ENCODE data around the gene VRK1.
A peak's percentile ranks its signal among the peaks of the same experiment; 100 is the strongest.
"Not testable (repeated sequence)": the region's sequence is repeated elsewhere in the genome, so short reads cannot be mapped to it uniquely, and the experiment has no call there.

The VRK1 gene, protein sequence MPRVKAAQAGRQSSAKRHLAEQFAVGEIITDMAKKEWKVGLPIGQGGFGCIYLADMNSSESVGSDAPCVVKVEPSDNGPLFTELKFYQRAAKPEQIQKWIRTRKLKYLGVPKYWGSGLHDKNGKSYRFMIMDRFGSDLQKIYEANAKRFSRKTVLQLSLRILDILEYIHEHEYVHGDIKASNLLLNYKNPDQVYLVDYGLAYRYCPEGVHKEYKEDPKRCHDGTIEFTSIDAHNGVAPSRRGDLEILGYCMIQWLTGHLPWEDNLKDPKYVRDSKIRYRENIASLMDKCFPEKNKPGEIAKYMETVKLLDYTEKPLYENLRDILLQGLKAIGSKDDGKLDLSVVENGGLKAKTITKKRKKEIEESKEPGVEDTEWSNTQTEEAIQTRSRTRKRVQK

DNA sequence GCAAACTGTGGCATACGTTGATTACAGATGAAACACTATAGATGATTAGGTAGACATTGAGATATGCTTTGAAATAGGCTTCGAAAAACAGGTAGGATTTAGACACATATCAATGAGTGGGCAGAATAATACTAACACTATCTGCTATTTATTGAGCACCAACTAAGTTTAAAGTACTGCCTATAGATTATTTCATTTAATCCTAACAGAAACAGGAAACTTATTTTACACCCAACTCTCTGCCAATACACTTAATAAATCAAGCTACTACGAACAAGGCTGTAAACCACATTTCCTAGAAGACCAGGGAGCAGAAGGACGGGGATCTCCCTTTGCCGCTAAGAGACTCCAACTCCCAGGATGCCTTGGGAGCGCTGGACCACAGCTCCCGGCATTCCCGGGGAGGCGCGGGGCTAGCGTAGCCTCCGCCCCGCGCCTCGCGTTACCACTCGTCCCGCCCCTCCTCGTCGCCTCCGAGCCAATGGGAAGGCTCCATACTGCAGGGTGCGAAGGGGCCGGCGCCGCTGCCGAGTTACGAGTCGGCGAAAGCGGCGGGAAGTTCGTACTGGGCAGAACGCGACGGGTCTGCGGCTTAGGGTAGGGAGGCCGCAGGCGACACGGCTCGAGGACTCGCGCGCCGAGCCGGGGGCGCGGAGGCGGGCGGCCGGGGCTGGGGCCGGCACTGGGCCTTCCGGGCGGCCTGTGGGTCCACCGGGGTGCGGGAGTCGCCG, at the start of gene VRK1:
Gene VRK1, plus strand, starts transcription at position 532 of the 731 bp plus-strand sequence. CDS start 36,090 bp downstream, outside the sequence.
- peak; percentile 98 for DNase-seq

DNA sequence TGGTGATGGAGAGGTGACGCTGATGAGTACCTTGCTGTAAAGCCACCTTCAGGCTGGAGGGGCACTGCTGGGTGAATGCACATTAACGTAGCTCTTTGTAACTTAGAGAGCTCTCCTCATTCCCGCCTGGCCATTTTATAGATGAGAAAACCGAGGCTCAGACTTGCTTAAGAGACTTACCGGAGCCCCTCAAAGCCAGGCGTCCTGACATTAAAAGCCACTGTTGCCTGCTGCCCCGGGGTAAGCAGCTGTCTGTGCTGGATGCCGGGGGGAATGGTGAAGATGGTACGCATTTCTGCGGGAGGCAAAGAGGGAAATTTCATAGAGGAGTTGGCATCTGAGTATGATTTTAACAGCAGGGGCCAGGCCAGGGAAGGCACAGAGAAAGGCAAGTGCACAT, 49.6 kb upstream of the VRK1 start:
- no peak for DNase-seq

DNA sequence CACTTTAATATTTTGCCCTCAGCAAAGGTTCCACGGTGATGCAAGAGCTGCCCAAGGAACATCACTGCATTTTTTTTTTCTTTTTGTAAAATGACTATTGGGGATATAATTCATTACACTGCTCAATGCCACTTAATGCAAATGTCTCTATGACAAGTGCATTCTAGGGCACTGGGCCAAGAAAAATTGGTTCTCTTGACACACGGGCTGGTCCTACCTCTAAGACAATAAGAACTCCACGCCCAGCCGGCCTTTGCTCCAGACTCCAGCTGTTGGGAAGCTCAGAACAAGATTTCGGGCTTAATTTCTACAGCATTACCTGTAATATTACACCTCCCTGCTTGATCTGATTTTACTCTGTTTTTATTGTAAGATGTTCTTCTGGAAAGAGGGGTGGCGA, 48.8 kb upstream of the VRK1 start:
- DNase-seq, result no peak

DNA sequence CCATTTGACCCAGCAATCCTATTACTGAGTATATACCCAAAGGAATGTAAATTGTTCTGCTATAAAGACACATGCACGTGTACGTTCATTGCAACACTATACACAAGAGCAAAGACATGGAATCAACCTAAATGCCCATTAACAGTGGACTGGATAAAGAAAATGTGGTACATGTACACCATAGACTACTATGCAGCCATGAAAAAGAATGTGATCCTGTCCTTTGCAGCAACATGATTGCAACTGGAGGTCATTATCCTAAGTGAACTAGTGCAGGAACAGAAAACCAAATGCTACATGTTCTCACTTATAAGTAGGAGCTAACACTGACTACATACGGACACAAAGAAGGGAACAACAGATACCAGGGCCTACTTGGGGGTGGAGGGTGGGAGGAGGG, 45.7 kb upstream of the VRK1 start:
- DNase-seq, result no peak

DNA sequence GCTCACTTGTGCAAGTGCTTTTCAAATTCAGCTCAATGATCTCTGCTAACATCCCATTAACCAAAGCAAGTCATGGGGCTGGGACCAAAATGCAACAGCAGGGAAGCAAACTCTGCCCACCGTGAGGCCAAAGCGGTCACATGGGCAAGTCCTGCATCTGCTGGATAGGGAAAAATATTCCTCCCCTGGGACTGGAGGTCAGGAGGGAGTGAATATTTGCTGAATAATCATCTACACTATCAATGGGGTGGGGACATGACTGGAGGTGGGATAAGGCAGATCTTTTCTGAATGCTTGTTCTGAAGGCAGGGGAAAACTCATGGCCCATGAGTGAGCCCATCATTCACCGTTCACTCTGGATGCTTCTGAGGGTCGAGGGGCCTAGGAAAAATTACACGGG, 45.1 kb upstream of the VRK1 start:
- DNase-seq, result no peak

DNA sequence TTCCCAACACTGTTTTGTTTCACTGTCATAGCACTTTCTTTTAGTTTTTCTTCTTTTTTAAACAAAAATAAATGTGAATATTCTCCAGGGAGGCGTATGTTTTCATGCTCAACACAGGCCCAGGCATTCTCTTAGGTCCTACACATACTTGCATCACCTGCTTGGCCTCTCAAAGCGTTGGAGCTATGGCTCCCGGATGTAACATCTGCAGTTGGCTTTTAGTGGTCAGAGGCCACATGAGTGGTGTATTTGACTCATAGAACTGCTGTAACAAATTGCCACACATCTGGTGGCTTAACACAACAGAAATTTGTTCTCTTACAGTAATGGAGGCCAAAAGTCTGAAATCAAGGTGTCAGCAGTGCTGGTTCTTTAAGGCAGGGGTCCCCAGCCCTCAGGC, 44.6 kb upstream of the VRK1 start:
- no peak for DNase-seq

DNA sequence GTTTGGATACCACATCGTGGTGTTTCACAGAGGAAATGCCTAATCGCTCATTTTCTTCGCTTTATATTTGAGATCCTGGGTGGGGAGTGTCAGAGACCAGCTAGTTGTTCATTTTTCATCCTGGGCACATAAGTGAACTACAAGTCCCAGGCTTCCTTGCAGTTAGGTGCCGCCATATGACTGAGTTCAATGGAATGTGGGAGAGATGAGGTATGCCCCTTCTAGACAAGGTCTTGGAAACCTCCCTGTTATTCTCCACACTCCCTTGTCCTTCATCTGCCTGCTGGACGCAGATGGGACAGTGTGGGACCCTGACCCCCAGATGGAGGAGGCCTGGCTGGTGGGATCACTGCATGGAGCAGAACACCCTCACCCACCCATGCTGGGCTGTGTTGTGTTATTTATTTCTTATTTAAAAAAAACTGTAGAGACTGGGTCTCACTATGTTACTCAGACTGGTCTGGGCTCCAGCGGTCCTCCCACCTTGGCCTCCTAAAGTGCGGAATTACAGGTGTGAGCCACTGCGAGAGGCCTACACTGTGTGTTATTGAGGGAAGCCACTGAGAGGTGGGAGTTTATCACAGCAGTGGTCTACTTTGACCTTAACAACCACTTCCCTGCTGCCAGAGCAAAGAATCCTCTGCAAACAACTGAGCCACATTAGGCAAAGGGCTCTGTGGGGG, 42.9 kb upstream of the VRK1 start:
- DNase-seq, result no peak

DNA sequence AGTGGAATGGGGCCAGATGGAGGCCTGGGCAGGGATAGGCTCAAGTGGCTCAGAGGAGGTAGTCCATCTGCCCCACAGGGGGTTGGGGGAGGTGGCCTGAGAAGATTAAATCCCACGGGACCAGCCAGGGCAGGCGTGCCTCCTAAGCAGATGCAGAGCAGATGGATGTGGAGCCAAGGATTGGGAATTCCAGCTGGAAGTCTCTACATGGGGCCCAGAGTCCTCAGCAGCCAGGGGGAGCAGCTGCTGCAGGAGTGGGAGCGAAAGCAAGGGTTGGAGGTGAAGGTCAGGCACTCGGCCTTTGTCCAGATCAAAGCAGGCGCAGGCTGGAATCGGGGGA, 42.4 kb upstream of the VRK1 start:
- DNase-seq, result no peak

DNA sequence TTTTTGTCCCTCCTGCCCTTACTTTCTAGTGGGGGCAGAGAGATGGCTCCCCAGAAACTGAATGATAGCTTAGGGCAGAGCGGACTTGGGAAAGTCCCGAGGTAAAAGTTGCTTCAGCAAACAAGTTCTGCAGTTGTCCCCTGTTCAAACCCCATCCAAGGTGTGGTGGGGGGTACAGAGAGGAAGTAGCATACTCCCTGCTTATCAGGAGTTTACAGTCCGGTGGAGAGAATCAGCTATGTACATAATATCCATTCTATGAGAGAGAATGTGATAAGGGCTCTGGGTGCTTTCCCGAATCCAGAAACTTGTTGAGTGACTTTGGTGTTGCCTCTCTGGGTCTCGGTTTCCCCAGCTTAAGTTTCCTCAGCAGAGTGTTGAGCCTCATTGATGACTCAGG, 40.4 kb upstream of the VRK1 start:
- no peak for DNase-seq

DNA sequence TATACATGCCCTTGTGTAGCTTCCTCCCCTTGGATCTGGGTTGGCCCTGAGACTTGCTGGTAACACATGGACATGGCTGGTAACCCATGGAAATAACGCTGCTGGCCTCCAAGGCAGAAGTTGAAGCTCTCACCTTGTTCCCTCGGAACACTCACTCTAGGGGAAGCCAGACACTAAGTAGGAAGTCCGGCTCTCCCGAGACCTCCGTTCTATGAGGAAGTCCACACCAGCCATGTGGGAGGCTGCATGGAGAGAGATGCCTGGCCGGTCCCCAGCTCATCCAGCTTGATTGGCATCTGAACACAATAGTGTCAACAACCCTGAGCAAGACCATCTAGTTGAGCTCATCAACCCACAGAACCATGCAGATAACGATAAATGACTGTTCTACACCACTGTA, 39.7 kb upstream of the VRK1 start:
- no peak for DNase-seq

DNA sequence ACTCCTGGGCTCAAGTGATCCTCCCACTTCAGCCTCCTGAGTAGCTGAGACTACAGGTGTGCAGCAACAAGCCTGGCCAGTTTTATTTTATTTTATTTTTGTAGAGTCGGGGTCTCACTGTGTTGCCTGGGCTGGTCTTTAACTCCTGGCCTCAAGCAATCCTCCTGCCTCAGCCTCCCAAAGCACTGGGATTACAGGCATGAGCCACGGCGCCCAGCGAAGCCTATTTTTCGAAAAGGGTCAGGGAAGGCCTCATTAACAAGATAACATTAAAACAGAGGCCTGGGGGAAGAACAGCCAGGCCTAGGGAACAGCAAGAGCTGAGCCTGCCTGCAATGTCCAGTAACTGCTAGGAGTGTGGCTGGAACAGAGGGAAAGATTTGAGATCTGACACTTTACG, 36.1 kb upstream of the VRK1 start:
- DNase-seq, result no peak

DNA sequence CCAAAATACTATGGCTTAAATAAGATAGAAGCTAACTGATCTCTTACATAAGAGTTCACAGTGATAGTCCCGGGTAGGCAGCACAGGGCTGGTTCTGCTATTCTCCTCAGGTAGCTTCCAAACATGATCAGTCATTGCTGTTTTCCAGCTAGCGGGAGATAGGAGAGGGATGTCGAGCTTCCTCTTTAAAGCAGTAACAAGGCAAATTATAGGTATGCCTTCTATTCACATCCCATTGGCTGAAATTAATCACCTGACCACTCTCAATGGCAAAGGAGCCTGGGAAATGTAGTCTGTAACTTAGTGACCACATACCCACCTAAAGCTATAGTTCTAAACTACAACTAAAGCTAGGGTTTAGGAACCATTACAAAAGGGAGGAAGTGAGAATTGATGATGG, 34.5 kb upstream of the VRK1 start:
- DNase-seq, result peak; percentile 41

DNA sequence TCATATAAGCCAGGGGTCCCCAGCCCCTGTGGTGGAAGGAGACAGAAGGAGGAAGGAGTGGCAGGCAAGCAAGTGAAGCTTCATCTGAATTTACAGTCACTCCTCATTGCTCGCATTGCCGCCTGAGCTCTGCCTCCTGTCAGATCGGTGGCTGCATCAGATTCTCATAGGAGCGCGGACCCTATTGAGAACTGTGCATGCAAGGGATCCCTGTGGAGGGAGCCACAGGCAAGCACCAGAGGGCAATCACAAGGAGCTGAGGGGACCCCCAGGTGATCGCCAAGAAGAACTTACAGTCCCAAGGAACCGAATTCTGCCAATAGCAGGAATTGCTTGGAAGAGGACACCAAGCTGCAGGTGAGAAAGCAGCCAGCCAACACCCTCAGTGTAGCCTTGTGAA, 33.2 kb upstream of the VRK1 start:
- no peak for DNase-seq

DNA sequence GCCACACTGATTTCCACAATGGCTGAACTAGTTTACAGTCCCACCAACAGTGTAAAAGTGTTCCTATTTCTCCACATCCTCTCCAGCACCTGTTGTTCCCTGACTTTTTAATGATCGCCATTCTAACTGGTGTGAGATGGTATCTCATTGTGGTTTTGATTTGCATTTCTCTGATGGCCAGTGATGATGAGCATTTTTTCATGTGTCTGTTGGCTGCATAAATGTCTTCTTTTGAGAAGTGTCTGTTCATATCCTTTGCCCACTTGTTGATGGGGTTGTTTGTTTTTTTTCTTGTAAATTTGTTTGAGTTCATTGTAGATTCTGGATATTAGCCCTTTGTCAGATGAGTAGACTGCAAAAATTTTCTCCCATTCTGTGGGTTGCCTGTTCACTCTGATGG, 32.0 kb upstream of the VRK1 start:
- DNase-seq, result not testable (repeated sequence)

DNA sequence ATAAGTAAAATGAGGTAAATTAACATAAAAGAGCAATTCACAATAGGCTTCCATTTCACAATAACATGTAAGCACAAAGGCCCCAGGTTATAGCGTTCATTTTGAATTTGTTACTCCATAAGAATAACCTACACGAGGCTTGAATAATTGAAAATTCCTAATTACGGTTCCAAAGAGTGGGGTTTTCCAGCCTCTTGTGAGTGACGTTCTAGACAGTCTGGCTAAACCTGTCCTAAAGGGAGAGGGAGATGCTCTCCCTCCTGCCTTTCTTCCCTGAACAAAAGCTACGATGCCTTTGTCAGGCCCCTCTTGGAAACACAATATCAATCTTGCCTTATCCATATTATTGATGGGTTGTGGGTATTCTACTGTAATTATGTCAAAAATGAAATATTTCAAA, 24.3 kb upstream of the VRK1 start:
- DNase-seq, result no peak

DNA sequence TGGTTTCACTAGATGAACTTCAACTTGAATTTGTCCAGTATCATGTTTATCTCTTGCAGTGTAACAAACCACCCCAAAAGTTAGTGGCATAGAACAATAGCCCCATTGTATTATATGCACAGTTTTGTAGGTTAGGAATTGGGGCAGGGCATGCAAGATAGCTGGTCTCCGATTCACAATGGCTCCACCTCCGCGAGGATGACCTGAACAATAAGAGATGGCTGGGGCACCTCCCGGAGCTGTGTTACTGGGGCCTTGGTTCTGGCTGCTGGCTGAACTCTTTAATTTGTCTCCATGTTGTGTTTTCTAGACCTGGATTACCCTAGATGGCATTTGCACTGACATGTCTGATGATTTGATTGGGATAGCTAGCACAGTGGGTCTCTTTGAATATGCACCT, 20.4 kb upstream of the VRK1 start:
- DNase-seq, result no peak

DNA sequence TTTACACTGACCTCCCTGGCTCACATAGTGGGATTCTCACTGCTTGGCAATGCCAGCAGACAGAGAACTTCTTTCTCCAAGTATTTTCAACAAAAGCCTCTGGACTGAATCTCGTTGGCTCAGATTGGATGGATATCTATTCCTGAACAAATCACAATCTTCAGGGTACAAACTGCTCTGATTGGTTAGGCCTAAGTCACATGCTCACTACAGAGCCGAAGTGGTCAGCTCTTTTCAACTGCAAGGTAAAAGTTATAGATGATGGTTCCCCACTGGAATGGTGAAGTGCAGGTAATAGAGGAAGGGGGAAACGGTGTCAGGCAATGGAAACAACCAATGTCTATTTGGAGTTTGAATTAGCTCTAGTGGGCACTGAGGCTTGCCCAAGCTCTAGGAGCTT, 16.7 kb upstream of the VRK1 start:
- no peak for DNase-seq

DNA sequence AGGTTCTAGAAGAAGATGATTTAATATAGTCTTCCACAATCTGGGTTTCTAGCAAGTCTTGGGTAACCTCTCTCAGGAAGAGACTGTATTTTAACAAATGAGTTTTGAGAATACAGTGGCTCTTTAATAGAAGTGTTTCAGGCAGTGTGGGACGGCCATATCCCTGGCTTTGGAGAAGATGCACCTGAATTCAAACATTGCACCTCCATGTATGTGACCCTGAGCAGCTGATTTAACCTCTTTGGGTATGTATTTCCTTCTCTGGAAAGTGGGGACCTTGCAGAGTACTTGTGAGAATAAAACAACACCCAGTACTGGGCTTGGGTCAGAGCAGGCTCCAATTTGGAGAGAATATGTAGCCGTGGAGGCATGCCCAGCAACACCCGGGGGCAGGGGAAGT, 15.8 kb upstream of the VRK1 start:
- DNase-seq, result no peak

DNA sequence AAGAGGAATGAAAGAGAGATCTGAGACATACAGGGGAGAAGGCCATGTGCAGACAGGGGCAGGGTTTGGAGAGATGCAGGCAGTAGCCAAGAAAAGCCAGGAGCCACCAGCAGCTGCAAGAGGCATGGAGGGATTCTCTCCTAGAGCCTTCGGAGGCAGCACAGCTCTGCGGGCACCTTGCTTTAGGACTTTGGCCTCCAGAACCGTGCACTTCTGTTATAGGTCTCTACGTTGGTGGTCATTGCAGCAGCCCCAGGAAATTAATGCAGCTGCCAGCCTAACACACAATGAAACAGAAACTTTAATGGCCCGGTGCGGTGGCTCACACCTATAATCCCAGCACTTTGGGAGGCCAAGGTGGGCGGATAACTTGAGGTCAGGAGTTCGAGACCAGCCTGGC, 14.7 kb upstream of the VRK1 start:
- no peak for DNase-seq

DNA sequence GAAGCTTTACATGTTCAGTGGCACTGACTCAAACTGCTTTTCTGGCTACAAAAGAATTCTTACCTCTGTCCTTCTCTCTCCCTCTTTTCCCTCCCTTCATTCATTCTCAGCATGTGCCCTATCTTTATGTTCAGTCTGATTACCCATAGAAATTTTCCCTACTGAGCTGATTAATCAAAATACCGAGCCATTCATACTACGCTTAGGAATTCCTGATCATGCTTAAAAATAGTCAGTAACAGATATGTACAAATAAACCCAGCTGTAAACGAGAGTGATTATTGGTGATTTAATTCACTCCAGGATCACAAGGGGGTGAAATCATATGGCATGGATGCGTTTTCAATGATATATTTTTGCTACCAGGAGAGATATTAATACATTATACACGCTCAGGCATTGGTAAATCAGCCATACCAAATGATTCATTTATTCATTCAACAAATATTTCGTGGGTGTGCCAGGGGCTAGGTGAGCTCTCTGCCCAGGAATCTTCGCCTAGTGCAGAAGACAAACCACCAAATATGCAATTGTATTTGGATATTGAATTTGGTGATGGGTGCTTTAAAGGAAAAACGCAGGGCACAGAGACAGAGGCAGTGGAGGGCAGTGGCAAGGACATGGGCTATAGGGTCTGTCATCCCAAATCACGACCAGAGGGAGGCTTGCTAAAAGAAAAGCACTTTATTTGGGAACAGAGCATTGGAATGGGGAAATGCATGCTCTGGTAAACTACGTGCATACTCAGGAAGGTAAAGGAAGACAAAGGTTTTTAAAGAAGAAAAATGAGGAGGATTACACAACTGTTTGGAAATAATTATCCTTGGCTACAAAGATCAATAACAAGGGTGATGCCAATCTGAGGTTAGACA, 13.9 kb upstream of the VRK1 start:
- DNase-seq, result no peak

DNA sequence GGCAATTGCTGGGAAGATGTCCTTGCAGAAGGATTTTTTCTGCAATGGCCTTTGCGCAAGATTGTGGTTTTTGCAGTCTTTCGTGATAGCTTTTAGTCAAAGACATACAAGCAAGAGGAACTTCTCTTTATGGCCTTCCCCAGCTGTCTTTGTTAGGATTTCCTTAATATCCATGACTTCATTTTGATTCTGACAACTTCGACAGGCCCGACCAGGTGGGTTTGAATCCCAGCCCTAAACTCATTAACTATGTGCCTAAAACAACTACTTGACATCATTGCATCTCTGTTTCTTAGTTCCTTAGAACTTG, 13.3 kb upstream of the VRK1 start:
- DNase-seq, result peak; percentile 90

DNA sequence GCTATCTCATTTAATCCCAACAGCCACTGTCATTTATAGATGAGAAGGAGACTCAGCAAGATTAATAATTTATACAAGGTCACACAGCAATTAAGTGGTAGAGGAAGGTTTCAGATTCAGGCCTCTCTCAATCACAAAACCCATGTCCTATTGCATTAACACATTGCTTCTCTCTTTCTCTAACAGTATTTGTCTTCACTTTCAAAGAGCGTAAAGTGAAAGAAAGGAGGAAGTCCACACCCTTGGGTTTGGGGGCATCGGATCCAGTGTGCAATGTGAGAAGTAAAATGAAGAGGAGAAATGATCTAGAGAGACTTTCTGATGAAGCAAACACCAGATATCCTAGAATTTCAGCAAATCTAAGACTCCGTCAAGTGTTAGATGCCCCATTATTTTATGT, 7.0 kb upstream of the VRK1 start:
- peak; percentile 31 for DNase-seq

DNA sequence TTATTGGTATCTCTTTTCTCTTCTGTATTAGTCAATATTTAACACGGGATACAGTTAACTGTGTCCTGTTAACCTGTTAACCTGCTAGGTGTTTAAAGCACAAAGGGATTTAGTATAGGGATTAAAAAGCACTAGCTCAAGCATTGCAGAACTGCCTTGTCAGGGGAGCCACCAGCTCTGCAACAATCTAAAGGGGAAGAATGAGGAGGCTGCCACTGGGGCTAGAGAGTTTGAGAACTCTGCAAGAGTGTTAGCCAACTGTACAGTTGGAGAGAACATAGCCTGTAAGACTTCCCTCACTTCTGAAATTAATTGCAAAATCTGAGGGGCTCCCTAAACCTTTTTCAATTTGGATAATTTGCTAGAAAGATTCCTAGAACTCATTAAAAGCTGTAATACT, 6.5 kb upstream of the VRK1 start:
- DNase-seq, result no peak

Measured in suppressor macrophage treated with lipopolysaccharide for 4 hours (primary cell).